Embryonic facial prominence (tissue), 1 donor: Measurements from ENCODE around the gene SAMD1.
A peak's percentile ranks its signal among the peaks of the same experiment; 100 is the strongest.

Source experiments
- DNase-seq: peaks from one replicate; pipeline ENCODE4 v3.0.0-alpha.2; 2016; ENCODE audit errors: extremely low spot score

The SAMD1 gene

GRCh38 chr19:14090509-14091080 lies at the start of gene SAMD1:
Gene SAMD1 (minus strand): TSS chr19:14090751.
- peak; percentile 89 for DNase-seq

GRCh38 chr19:14139944-14140343 lies 49.4 kb upstream of the SAMD1 start:
- no peak for DNase-seq

- DNase-seq: no peak
These were observed 48.2 kb upstream of the SAMD1 start for GRCh38 chr19:14138576-14139265.

GRCh38 chr19:14136509-14137281 lies 46.1 kb upstream of the SAMD1 start, which contains the start of gene ASF1B:
Gene ASF1B (minus strand): TSS chr19:14136589. CDS start chr19:14136456, 133 bp downstream.
- DNase-seq: peak; percentile 98

GRCh38 chr19:14135985-14136508 lies 45.5 kb upstream of the SAMD1 start:
- DNase-seq: no peak

- no peak for DNase-seq
These were observed 44.8 kb upstream of the SAMD1 start for GRCh38 chr19:14135355-14135754.

- no peak for DNase-seq
These were observed 37.5 kb upstream of the SAMD1 start for GRCh38 chr19:14127929-14128509.

GRCh38 chr19:14127176-14127575 lies 36.6 kb upstream of the SAMD1 start:
- DNase-seq: no peak

- no peak for DNase-seq
These were observed 32.4 kb upstream of the SAMD1 start for GRCh38 chr19:14122924-14123323.

- no peak for DNase-seq
These were observed 29.9 kb upstream of the SAMD1 start for GRCh38 chr19:14120497-14120780.

GRCh38 chr19:14119644-14120496 lies 29.3 kb upstream of the SAMD1 start:
- DNase-seq: no peak

- no peak for DNase-seq
These were observed 28.6 kb upstream of the SAMD1 start for GRCh38 chr19:14119146-14119545.

GRCh38 chr19:14118165-14119051 lies 27.9 kb upstream of the SAMD1 start:
- DNase-seq: no peak

- peak; percentile 96 for DNase-seq
These were observed 27.2 kb upstream of the SAMD1 start, which contains the start of gene PRKACA for GRCh38 chr19:14117668-14118164. Gene PRKACA (minus strand): TSS chr19:14117762. CDS start chr19:14117547, 215 bp downstream.

- DNase-seq: no peak
These were observed 26.5 kb upstream of the SAMD1 start for GRCh38 chr19:14116918-14117578.

GRCh38 chr19:14116525-14116917 lies 26.0 kb upstream of the SAMD1 start:
- no peak for DNase-seq

- DNase-seq: no peak
These were observed 25.2 kb upstream of the SAMD1 start for GRCh38 chr19:14115756-14116155.

GRCh38 chr19:14114854-14115253 lies 24.3 kb upstream of the SAMD1 start:
- no peak for DNase-seq

- no peak for DNase-seq
These were observed 23.9 kb upstream of the SAMD1 start for GRCh38 chr19:14114439-14114838.
